Embryonic facial prominence (tissue), 1 donor: ENCODE data around the gene HSD17B3.
"Not testable (repeated sequence)": the region's sequence is repeated elsewhere in the genome, so short reads cannot be mapped to it uniquely, and the experiment has no call there.

ENCODE experiments used
- DNase-seq: peaks from one replicate; pipeline ENCODE4 v3.0.0-alpha.2; 2016; ENCODE audit errors: extremely low spot score

HSD17B3 gene

DNA sequence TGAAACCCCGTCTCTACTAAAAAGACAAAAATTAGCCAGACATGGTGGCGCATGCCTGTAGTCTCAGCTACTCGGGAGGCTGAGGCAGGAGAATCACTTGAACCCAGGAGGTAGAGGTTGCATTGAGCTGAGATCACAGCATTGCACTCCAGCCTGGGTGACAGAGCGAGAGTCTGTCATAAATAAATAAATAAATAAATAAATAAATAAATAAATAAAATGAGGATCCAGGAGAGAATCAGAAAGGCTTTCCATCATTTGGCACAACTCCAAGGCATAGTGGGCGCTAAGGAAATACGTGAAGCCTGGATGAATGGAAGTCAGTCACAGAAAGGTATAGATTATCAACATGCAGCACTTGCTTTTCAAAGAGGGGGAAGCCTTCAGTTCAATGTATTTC lies 65.6 kb downstream of the HSD17B3 start:
- DNase-seq = not testable (repeated sequence)

DNA sequence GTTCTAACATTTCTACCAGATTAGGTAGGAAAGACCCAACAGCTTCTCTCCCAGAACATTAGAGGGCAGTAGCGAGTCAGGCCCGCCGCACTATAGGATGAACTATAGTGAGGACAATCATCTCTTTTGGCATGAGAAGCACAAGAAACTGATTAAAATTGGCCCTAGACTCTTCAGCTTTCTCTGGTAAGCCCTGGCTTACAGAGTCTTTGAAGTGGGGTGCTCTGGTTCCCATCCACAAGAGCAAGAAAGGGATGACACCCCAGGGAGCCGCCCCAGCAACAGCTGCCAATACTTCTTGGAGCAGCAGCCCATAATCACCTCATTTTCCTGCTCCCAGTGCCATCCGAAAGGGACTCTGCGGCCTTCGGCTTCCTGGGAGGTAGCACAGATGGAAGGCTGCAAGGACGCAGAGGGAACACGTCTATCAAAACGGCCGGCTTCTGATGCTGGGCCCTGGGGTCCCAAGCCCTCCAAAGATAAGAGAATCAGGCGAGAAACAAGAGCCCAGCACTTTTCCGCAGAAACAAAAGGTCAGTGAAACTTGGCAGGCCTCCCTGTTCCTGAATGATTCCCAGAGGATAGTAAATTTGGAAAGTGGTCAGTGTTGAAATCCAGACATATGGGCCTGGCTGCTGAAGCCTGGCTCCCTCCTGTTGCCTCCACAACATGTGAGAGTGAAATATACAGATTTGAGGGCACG lies 69.3 kb downstream of the HSD17B3 start:
- peak; percentile 51 for DNase-seq

DNA sequence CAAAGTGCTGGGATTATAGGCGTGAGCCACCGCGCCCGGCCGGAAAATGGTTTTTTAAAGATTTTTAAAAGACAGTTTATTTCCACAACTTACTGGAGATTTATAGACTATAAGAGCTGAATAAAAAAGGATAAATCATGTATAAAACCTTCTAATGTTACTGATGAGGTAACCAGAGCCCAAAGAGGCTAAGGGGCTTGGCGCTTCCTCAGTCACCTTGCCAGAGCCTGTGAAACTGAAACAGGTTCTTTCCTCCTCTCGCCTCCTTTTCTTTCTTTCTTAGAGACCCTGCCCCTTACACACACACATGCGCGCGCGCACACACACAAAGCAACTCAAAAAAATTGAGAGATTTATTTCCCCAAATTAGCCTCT lies 69.8 kb downstream of the HSD17B3 start:
- no peak for DNase-seq

DNA sequence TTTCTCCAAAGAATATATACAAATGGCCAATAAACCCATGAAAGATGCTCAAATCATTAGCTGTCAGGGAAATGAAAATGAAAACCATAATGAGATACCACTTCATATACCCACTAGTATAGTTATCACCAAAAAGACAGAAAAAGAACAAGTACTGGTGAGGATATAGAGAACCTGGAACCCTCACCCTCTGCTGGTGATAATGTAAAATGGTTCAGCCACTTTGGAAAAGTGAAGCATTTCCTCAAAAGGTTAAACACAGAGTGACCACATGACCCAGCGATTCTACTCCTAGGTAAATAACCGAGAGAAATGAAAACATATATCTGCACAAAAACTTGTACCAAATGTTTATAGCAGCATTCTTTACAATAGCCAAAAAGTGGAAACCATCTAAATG lies 72.0 kb downstream of the HSD17B3 start:
- DNase-seq = no peak

DNA sequence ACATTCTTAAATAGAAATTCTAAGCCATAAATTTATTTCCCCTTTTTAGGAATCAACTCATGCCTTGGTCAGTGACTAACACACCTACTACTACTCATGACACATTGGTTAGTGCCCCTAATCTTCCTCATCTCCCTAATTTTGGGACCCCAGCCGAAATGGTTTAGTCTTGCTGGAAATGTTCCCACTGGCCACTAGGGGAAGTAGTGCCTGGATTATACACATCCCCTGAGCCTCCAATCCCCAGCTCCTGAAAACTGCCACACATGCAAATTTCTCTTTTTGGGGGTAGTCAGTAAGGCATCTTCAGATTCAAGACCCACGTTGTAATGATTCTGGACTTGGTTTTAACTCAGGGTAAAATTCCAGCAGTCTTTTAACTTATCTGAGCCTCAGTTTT lies 79.8 kb downstream of the HSD17B3 start:
- no peak for DNase-seq

DNA sequence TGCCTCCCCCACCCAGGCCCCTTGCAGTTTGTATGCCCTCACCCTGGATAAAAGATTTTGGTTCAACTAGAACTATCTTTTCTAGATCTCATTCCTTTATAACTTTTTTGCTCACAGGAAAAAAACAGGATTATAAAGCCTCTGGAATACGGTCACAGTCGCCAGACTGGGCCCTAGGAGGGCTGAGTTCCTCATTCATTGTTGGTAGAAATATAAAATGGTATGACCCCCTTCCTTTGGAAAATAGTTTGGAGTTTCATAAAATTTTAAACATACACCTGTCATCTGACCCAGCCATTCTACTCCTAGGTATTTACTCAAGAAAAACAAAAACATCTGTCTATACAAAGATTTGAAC lies 82.1 kb downstream of the HSD17B3 start:
- DNase-seq = no peak

DNA sequence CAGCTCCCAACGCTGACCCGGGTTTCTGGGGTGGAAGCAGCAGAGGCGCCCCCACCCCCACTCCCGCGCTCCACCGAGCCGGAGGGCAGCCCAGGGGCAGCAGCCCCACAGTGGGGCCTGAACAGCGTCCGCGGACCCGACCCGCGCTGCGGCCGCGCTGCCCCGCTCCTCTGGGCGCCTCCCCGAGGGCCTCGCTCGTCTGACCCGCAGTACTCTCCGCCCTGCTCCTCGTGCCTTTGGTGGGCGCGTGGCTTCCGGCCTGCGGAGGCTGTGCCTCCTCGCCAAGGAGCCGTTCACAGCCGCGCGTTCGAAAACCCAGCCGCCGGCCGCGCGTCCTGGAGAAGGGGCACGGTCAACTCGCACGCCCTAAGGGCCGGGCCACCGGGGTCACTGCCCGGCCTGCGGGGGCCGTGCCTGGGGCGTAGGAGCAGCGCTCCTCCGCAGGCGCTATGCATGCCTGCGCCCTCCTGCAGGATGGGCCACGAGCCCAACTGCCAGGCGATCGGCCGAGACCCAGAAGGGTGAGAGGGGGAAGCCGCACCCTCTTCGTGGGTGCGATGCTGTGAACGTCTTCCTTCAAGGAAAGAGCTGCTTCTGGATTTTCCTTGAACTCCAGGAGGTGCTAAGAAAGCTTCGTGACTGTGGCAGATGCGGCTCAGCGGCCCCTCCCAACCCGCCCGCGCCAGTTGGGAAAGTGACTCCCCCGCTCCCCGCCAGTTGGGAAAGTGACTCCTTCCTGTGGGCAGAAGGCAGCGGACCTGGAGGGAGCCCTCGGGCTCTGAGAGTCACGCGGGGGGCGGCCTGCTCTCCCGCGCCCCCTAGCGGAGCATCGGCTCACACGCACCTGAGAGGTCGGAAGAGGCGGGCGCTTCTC lies 82.7 kb downstream of the HSD17B3 start:
- DNase-seq = no peak

DNA sequence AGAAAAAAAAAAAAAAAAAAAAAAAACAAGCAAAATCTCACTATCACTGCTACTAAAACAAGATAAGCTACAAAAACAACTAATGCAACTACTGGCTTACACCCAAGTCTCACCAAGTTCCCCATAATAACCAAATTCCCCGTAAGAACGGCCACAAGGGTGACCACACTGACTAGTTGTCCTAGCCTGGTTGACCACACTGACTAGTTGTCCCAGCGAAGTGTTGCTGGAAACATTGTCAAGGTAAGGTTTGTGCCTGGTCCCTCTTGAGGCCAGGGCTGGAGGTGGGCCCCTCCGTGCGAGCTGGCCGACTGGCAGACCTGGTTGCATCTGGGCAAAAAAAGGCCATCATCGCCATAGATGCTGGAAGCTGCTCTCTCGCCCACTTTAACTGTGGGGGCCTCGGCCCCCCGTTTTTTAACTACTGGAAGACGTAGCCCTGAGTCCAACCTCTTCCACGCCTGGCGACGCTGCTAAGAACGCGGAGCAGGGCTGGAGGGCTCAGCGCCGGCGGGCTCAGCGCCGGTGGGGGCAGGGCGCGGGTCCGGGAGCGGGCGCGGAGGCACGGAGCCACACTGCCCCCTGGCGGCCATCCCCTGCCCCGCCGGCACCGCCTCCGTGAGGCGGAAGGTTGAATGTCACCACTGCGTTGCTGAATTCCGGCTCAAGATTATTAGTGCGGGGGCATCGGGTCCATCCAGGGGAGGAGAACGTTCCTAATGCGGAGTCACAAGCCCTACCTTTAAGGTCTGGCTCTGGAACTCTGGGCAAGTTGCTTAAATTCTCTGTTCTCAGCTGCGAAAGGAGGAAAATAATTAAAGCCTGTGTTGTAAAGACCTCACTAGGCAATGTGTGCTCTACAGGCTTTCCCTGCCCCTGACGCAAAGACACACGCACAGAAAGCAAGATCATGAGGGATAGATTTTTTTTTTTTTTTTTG lies 84.0 kb downstream of the HSD17B3 start:
- peak; percentile 51 for DNase-seq

DNA sequence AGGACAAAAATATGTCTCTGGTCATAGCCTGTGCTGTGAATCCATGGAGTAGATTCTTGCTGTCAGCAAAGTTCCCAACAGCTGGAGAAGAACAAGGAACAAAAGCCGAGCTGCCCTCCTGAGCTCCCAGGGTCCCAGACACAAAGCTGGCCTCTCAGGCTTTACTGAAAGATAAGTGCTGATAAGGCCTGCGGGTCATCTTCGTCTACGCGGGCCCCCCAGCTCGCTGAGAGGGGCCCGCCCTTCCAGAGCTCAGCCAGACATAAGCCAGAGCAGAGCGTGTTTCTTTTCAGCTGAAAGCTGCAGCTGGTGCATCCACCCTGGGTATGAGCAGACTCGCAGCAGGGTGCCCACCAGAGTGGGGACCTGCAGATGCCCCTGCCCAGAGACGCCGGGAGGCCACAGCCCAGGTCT lies 84.7 kb downstream of the HSD17B3 start:
- no peak for DNase-seq

DNA sequence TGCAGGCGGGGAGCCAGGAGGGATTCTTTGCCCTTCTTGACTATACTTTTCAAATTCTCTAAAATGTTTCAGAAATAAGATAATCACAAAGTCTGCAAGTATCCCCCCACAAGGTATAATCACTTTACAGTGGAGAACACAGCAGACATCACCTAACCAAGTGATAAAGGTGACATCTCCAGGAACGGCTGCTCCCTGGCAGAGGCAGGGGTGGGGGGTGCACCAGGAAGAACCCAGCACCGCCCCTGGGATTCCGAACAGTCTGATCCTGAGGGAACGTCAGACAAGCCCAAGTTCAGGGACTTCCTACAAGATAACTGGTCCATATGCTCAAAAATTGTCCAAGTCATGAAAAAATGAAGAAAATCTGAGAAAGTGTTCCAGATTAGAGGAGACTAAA lies 85.4 kb downstream of the HSD17B3 start:
- DNase-seq = no peak

DNA sequence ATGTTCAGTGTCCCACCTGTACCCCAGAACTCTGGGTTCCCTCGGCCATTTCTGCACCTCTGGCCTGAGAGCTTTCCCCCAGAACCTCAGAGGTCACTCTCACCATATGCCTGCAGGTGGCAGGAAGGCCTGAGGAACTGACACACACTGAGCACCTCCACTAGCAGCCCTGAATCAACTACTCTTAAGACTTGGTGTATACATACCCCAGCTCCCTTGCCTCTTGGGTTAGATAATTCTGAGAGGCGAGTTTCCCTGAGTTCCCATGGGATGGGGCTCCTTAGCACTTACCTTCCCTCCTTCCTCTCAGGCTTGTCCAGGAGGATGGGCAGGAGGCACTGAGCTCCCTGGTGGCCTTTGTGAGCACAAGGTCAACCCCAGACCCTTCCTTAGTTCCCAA lies 86.1 kb downstream of the HSD17B3 start:
- no peak for DNase-seq

DNA sequence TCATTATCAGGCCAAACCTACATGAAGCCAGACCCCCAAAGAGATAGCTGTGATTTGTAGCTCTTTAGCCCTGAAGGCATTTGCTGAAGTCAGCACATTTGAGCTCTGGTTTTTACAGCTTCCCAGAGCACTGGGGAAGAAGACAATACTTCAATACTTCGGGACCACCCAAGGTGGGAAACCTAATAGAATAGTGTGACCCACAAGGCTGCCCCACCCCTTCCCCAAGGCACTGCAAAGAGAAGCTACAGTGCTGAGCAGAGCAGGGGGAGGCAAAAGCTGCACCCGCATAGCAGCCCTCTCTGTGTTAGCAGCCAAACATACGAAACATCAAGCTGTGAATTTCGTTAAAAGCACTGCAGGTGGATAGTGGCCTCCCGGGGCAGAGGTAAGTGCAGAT lies 87.3 kb downstream of the HSD17B3 start:
- DNase-seq = no peak

DNA sequence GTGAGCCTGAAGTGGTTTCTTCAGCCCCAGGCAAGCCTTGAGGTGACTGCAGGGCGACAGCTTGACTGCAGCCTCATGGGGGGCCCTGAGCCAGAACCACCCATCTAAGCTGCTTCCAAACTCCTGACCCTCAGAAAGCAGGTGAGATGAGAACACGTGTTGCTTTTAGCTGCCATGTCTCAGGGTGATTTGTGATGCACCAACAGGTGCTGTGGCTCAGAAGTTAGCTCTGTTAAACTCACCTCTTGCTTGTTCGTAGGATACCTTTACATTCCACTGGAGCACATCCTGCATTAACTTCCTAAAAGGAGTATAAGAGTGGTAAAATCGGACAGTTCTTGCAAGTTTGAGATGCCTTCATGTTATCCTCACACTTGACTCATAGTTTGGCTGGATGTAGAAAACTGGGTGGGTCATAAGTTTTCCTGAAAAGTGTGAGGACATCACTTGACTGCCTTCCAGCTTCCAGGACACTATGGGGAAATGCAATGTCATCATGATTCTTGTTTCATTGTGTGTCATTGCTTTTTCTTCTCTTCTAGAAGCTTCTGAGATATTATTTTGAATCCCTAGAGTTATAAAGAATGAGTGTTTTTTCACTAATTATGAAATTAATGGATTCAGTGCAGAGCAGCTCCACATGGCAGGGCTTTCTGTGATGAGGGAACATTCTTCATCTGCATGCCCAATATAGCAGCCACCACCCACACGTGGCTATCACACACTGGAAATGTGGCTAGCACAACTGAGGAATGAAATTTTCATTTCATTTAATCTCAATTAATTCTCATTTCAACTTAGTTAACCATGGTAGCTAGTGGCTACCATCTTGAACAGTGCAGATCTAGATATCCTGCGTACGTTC lies 92.3 kb downstream of the HSD17B3 start:
- no peak for DNase-seq

DNA sequence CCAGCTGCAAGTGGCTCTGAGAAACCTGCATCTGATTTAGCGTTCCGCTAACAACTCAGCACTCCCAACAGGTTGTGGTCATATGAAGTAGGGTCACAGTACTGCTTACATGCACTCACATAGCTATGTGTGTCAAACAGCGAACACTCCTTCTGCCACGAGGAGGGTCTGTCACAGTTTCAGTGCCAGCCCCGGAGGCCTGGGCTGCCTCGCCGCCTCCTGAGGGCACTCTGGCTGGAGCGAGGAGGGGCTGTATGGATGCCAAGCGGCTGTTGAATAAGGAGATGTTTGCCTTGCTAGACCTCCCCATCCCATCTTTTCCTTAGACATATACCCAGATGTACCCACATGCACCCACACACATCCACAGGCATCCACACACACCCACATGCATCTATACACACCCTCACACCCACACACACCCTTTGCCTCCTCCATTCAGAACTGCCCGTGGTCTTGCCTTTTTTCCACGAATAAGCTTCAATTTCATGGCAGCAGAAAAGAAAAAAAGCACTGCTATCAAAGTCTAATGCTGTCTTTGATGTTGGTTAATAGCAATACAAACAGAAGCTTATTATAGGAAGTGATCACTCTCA lies 95.7 kb downstream of the HSD17B3 start:
- no peak for DNase-seq

DNA sequence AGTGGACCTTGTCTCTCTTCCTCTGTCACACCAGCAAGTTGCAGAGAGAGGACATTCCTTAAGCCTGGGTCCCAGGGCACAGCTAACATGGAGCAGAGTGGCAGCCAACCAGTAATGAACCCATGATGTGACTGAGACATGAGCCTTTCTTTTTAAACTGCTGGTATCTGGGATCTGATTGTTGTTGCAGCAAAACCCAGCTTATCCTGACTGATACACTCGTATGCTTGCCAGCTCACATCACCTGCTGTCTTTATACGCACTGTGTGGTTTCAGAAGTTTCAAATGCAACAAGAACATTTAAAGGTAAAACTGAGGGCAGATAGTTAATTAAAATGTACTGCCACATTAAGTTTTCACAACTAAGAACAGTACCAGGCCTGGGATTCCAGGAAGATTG lies 97.1 kb downstream of the HSD17B3 start:
- DNase-seq = no peak

DNA sequence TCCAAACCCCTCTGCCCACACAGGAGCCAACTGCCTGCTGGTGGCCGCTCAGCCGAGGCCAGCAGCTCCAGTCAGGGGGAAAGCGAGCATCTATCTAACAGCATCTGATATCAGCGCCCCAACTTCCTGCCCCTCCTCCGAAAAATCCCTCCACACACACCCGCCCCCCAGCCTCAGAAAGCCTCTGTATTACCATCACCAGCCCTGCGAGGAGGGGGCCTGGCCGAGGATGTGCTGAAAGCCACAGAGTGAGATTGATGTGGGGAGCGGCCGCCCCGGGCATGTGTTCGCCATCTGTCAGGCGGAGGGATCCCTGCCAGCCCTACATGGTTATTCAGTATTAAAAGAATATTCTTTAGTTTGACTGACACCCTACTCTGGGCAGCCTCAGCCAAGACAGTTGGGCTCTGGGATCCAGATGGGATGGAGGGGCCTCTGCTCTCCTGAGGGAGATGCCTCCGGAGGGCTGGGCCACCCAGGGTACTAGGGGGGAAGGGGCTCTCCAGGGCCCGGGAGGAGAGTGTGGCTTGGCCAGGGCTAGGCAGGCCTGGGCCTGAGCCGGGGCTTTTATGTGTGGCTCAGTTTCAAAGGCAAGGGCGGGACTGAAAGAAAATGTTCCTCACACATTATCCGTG lies 98.0 kb downstream of the HSD17B3 start:
- peak; percentile 58 for DNase-seq

DNA sequence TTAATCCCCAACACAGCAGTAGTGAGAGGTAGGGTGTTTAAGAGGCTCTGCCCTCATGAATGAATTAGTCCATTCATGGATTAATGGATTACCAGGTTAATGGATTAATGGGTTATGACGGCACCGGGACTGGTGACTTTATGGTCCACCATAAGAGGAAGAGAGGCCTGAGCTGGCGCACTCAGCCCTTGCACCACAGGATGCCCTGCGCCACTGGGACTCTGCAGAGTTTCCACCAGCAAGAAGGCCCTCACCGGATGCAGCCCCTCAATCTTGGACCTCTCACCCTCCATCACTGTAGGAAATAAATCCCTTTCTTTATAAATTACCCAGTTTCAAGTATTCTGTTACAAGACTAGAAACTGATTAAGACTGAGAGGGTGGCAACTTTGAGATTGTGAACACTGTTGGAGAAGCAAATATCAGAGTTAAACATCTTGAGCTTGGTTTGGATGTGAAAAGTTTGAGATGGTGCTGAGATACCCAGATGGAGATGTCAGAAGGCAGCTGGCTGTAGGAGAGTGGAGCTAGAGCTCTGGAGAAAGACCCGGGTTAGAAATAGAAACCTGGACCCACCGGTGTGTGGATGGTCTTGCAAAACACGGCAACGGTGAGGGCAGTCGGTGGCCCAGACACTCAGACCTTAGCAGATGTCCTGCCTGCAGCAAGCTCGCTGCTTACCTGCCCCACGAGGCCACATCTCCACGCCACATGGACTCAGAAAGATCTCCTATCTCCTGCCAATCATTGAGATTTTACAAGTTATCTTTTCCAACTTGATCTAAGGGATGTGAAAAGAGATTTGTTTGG lies 98.8 kb downstream of the HSD17B3 start:
- DNase-seq = no peak

DNA sequence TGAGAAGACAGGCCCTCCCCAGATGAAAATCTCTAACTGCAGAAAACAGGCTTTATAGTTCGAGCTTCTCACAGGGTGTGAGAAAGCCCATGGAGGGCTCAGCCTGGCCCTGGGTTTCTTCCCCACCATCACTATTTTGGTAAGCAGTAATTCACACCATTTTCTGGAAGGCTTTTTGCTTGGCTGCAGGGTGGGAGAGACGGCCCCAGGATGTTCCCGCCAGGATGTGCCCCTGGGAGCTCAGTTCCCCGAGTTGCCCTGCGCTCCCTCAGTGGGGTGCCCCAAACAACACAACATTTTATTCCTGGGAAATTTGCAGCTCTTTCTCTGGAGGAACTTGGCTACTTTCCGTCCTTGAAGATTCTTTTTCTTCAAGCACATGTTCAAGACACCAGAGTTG lies 100.8 kb downstream of the HSD17B3 start:
- DNase-seq = no peak

DNA sequence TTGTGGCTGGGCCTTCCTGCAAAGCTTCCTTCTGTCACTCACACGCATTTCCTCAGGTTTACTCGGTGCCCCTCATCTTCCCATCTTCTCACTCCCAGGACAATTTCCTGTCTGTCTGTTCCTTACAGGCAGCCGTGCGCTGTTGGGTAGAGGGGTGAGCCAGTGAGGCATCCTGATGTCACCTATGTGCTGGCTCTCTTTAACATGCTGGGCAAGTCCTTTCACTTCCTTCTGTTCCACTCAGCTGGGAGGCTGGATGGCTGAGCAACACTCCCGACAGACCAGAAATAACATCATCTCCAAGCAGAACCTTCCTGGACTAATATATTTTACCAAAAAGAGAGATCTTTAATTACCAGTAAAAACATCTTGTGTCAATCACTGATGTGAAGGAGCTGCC lies 103.0 kb downstream of the HSD17B3 start:
- DNase-seq = no peak

DNA sequence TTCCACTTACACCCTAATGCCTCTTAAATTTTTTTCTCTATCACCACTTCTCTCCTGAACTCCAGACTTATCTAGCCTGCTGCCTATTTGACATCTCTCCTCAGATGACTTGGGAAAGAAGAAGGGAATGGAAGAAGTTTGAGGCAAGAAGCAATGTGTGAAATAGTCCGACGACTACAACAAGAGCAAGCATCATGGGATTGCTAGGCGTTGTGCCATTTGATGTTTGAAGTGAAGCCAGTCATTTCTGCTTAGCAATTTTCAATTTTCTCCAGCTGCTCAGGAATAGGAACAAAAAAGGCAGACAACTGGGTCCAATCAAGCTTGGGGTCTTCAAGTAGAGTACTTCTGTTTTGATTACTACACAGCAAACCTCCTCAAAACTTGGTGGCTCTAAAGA lies 106.4 kb downstream of the HSD17B3 start:
- no peak for DNase-seq
